ENCODE data around the gene HDAC4. TPM values are rescaled to one million over a fixed set of nuclear protein-coding genes. Genes with fewer than 3 reads are reported as not detected.

Gene HDAC4
- total RNA-seq, 1 donor from 2014 or later, result 34.4 TPM

DNA sequence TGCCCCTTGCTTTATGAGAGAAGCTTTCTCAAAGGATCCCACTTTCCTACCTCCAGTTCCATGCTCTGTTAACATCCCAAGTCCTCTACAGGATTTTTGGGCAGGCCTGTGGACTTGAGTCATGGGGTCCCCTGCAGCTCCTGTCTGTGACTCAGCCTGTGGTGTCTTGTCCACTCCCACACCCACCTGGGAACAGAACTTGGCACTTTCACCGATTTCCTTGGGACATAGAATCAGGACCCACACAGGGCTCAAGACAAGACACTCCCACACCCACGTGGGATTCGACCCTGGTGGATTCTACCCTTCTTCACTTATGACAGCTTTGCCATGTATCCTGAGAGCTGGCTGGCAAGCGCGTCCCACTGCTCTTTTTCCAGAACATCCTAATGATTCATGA is 30.7 kb upstream of the HDAC4 start:
- DNase-seq (ENCODE audit: low spot score), result no peak
- intact Hi-C loops (cut with DNase I), result no loop called here

DNA sequence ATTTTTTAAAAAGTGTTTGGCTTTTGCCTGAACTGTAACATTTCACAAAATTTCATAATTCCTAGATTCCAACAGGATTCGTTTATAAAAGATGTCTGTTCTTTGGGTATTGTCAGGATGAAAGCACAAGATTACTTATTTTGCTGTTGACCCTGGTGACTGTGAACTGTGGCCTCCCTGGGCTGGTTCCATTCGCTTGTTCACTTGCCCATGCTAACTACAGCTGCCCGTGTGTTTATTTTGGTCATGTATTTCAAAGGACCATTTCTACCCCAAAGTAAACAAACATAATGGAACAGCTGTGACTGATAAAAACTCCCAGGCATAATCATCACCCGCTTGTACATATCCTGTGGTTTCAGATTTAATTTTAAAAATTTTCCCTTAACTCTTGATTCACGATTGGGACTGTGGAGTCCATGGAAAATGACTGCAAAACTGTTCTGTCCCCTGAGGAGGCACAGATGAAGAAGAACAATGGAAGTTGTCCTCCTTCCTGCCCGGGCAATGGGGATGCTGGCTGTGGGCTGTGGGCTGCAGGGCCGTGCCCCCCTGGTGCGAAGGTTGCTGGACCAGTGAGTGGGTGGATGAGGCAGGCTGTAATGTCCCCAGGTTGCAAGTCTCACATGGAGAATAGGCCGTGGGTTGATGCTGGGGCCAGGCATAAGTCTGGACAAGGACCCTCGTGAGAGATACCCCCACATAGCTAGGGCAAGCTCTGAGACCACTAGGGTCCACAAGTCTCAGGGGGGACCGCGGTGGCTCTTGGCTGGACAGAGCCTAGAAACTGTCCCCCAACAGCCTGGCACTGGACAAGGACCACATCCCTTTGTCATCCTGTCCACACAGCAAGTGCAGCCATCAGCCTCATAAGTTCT is 28.9 kb upstream of the HDAC4 start:
- intact Hi-C loops (cut with DNase I), result no loop called here
- no peak for DNase-seq (ENCODE audit: low spot score)

- intact Hi-C loops (cut with DNase I), result no loop called here
- DNase-seq (ENCODE audit: low spot score), result no peak
Observed at GRCh38 chr2:239425631-239426030, 24.8 kb upstream of the HDAC4 start.

DNA sequence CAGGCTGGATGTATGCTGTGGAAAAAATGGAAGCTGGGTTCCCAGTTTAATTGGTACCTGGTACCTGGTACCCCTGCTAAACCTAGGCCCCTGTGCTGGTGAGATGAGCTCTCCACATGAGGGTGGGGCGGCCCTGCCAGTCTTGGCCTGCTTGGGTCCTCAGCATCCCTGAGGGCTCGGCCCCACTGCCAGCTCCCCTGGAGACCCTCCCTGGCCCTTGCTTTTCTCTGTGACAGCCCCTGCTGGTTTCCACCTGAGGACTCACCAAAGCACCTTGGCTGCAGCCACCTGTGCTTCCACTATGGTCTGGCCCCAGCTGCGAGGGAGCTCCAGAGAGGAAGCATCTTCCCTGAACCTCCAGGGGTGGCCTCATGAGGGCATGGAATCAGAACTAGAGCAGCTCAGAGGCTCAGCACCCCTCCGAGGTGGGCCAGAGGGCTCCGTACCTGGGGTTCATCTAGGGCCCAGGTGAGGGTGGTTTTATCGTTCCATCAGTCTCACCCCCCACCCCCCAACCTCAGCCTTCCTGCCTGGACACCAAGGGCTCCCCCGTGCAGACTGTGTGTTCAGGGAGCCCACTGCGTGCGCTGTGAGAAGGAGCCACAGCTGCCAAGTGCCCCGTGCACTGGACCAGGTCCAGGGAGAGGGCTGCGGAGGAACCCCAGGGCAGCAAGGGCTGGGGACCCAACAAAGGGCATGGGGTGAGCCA is 23.7 kb upstream of the HDAC4 start:
- intact Hi-C loops (cut with DNase I), result no loop called here
- no peak for DNase-seq (ENCODE audit: low spot score)

DNA sequence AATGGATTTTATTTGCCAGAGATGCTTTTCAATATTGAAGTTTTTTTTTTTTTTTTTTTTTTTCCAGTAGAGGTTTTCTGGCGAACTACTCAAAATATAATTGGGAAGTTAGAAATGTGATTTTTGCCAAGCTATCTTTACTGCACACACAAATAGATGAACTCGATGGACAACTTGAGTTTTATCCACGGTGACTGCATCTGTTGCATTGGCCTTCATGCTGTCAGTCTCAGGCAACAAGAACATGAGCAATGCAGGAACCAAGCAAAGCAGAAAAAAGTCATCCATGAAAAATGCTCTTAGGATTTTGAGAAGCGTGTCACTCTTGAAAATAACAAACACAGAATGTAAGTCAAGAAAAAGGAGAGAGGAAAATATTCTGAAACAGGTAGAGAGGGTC is 22.7 kb upstream of the HDAC4 start:
- intact Hi-C loops (cut with DNase I), result no loop called here
- DNase-seq (ENCODE audit: low spot score), result no peak

DNA sequence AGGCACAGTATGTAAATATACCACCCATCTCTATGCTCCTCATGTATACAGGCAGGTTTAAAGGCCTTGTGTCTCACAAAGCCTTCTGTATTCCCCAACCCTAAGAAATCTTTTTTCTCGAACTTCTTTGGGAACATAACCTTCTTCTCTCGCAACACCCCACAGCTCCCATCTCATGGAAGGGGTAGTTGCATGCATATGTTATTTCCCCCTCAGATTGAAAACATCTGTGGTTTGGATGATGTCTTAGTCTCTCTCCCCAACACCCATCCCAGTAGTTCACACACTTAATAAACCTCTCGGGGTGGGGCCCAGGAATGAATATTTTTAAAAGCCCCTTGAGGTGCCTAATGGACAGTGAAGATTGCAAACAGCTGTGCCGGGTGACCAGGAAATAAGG is 21.0 kb upstream of the HDAC4 start:
- DNase-seq (ENCODE audit: low spot score), result no peak
- intact Hi-C loops (cut with DNase I), result no loop called here

- no peak for DNase-seq (ENCODE audit: low spot score)
- intact Hi-C loops (cut with DNase I), result no loop called here
Observed at GRCh38 chr2:239420082-239420481, 19.3 kb upstream of the HDAC4 start.

DNA sequence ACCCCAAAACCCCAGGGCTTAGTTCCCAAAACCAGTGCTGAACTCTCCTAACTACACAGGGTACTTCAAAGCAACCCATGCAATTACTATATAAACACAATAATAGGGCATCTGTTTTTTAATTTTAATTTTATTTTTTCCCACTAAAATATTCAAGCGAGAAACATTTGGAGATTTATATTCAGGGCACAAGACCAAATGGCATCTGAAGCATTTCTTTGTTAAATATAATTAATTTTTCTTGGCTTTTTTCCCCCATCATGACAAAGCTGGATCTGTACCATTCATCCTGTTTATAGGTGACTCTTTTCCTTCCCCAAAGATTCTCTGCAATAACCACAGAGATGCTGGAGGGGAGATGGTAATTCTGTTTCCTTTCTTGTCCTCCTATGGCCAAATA is 18.1 kb upstream of the HDAC4 start:
- no peak for DNase-seq (ENCODE audit: low spot score)
- intact Hi-C loops (cut with DNase I), result no loop called here

DNA sequence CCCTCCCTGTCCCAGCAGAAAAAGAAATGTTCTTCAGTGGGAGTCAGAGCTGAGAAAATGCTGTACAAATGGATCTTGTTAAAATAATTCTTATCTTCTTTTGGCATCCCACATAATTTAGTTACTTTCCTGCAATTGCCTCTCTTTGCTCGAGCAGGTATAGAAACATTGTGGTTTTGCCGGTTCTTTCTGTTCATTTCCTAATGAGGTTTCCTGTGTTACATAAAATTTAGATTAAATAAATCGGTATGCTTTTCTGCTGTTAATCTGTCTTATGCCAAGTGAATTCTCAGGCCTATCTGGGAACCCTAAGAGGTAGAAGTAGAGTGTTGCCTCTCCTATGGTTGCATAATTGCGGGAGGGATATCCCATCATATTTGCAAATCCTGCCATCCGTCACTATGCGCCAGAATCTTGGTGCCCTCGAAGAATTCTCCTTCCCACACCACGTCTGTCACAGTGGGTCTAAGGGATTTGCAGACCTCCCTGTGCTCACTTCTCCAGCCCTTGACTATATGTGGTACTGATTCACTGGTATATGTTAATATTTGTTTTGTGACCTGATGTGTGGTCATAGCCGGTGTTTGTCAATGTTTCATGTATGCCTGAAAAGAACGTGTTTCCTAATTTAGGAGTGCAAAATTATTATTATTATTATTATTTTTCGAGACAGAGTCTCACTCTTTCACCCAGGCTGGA is 12.2 kb upstream of the HDAC4 start:
- no peak for DNase-seq (ENCODE audit: low spot score)
- intact Hi-C loops (cut with DNase I), result no loop called here

GRCh38 chr2:239411549-239412319 is 10.9 kb upstream of the HDAC4 start:
- intact Hi-C loops (cut with DNase I), result no loop called here

DNA sequence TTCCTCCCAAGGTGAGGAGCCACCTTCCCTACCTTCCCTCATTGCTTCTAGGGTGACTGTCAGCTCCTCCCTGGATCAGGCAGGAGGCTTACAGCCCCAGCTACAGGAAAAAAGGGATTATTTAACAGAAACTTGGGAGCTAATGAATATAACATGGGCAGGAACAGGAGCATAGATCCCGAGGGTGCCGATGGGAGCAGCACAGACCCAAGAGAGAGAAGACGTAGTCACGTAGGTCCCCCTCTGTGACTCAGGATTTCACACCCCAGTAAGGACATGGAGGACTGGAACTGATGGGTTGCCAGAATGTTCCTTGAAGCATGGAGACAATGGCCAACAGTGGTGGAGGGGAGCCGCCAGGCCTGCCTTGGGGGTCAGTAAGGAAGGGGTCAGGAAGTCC is 10.3 kb upstream of the HDAC4 start:
- intact Hi-C loops (cut with DNase I), result no loop called here

More at GRCh38 chr2:239411549-239412319, 10.9 kb upstream of the HDAC4 start:
- DNase-seq (ENCODE audit: low spot score), result peak; percentile 33

GRCh38 chr2:239409976-239410375 is 9.2 kb upstream of the HDAC4 start:
- peak; percentile 33 for DNase-seq (ENCODE audit: low spot score)
- intact Hi-C loops (cut with DNase I), result no loop called here

More for the DNA sequence above, 10.3 kb upstream of the HDAC4 start:
- DNase-seq (ENCODE audit: low spot score), result peak; percentile 31

GRCh38 chr2:239407112-239407511 is 6.3 kb upstream of the HDAC4 start:
- DNase-seq (ENCODE audit: low spot score), result peak; percentile 44
- intact Hi-C loops (cut with DNase I), result no loop called here

DNA sequence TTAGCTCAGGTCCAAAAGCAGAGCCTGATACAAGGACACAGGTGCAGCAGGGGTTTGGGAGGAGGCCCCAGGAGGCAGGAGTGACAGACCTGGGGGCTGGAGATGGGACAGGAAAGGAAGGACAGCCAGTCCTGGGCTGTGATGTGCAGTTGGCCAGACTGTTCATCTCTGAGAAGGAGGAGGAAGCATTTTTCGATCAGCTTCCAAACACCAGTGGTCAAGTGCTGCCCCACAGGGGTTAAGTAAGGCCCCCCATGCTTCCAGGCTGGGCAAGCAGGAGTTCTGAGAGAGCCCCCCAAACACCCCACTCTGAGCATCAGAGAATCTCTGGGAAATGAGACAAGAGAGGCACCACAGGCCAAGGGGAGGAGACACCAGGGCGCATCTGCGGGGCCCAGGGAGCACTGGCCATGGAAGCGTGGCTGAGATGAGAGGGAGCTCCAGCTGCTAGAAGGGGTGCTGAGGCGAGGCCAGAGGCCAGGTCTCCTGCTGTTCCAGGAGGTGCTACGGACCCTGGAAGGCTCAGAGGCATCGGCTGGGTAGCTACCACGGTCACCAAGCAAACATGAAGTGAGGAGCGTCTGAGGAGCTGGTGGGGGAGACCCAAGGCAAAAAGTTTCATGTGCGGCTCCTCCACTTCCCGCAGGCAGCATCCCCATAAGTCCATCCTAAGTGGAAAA is 5.6 kb upstream of the HDAC4 start:
- peak; percentile 51 for DNase-seq (ENCODE audit: low spot score)
- intact Hi-C loops (cut with DNase I), result no loop called here

DNA sequence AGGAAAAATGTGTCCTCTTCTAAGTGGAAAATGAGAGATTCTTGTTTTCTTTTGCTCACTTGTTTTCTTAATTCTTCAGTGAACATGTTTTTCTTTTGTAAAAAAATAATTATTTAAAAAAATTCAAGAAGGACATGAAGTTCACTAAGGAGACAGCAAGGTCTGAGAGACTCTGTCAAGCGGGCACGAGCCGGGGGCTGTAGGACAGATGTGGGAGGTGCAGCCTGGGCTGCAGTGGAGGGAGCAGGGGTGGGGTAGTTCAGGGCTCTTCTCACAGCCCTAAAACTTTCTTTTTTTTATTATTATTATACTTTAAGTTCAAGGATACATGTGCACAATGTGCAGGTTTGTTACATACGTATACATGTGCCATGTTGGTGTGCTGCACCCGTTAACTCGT is 4.3 kb upstream of the HDAC4 start:
- peak; percentile 22 for DNase-seq (ENCODE audit: low spot score)
- intact Hi-C loops (cut with DNase I), result no loop called here

DNA sequence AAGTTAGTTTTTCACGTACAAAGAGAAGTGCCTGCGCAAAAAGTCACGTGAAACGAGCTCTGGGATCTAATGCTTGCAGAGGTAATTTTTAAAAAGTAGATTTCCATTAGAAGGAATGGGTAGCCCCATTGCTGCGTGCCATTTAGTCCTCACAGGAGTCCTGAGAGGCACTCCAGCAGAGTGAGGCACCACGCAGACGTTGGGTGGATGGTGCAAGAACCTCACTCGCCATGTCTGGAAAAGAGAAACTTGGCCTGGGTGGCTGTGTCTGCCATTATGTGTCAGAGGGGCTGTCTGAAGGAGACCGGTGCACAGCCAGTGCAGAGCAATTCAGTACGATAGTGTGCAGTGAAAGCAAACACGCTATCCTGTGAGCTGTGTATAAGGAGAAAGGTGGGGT is 1.8 kb upstream of the HDAC4 start:
- peak; percentile 64 for DNase-seq (ENCODE audit: low spot score)
- intact Hi-C loops (cut with DNase I), result no loop called here

DNA sequence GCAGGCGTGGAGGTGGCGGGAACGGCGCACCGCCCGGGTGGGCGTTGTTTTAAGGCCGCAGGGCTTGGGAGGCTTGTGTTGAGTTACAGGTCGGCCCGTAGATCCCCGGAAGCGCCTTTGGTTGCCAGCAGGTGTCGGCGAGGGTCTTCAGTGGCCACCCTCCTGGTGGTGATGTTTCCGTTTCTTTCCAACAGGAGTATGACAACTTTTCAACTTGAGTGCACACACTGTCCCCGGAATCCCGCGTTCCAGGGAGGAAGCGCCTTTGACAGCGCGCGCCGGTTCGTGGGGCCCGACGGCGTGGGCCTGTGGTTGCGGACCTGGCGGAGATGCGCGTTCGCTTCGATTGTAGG is 1.0 kb upstream of the HDAC4 start:
- no peak for DNase-seq (ENCODE audit: low spot score)
- intact Hi-C loops (cut with DNase I), result loop anchor here (2.0 kb wide), 1 partner anchor 73 kb away; no protein-coding TSS in a partner anchor

- intact Hi-C loops (cut with DNase I), result loop anchor here (2.0 kb wide), 1 partner anchor 72 kb away; no protein-coding TSS in a partner anchor
Observed at GRCh38 chr2:239401067-239401880, 454 bp upstream of the HDAC4 start.

More at GRCh38 chr2:239401067-239401880, 454 bp upstream of the HDAC4 start:
- DNase-seq (ENCODE audit: low spot score), result peak; percentile 100
